ENCODE results near the gene RAD51D. TPM values are rescaled to one million over a fixed set of nuclear protein-coding genes. Genes with fewer than 3 reads are reported as not detected.

RAD51D gene
- polyA plus RNA-seq, 1 donor (not counting 4 experiments of a cell fraction or from before 2014, with no cell fraction given) = 4.9 TPM

GRCh38 chr17:35052241-35052610, 67.4 kb downstream of the RAD51D start:
- H3K79me2 ChIP-seq (ENCODE audit: control insufficient read depth, insufficient read depth, low read length) = peaks cover 16% of the 10 kb centered on the region
- DNase-seq (ENCODE audit: low read depth, low spot score) (no peak), FAIRE-seq (no peak)
- dilution Hi-C loops (cut with MboI; ENCODE audit: extremely low pct_ligation_motif_present, low sequenced_read_pairs) = no loop called here
- TF ChIP-seq EZH2 (IDR thresholded peaks at IDR 0.05; ENCODE audit: low read length) (no peak), CTCF (optimal IDR thresholded peaks at IDR 0.05 in 1 of 3, IDR thresholded peaks at IDR 0.05 in 1 of 3, conservative IDR thresholded peaks at IDR 0.05 in 1 of 3; ENCODE audit: extremely low read depth in 1 of 3, insufficient read depth in 2 of 3, low read length in 3 of 3) (no peak)
- no peaks in the 10 kb centered on the region for H3K27me3 ChIP-seq (ENCODE audit: control insufficient read depth, extremely low read depth, insufficient read depth, low read length)
- peaks cover 0 to 2% of the 10 kb centered on the region in 2 experiments for H3K36me3 ChIP-seq (ENCODE audit: control insufficient read depth in 2 of 2, extremely low read depth in 1 of 2, insufficient read depth in 2 of 2, low read length in 2 of 2)
- H3K27ac ChIP-seq (ENCODE audit: control insufficient read depth, insufficient read depth, low read length) = no peak overlapping the region
- no peaks in the 10 kb centered on the region for H4K20me1 ChIP-seq (ENCODE audit: control insufficient read depth, extremely low read depth, insufficient read depth, low read length)
- H3K9me1 ChIP-seq (ENCODE audit: control insufficient read depth, extremely low read depth, insufficient read depth, low read length) = no peaks in the 10 kb centered on the region
- no peak overlapping the region for H3K4me3 ChIP-seq (ENCODE audit: control insufficient read depth in 2 of 3, extremely low read depth in 1 of 3, insufficient read depth in 2 of 3, low read depth in 1 of 3, low read length in 3 of 3)
- no peak overlapping the region for H3K9ac ChIP-seq (ENCODE audit: control insufficient read depth, extremely low read depth, insufficient read depth, low read length)
- no peaks in the 10 kb centered on the region for H3K9me3 ChIP-seq (ENCODE audit: control insufficient read depth, low read depth, low read length)
- peaks cover 4% of the 10 kb centered on the region for H3K4me1 ChIP-seq (ENCODE audit: control insufficient read depth, extremely low read depth, insufficient read depth, low read length)
- no peak overlapping the region for H3K4me2 ChIP-seq (ENCODE audit: control insufficient read depth, extremely low read depth, insufficient read depth, low read depth, low read length)
- H2AFZ ChIP-seq (ENCODE audit: control insufficient read depth, low read length) = no peak overlapping the region

GRCh38 chr17:35051579-35052240, 68.0 kb downstream of the RAD51D start:
- no peaks in the 10 kb centered on the region for H3K9me3 ChIP-seq (ENCODE audit: control insufficient read depth, low read depth, low read length)
- FAIRE-seq (no peak), DNase-seq (ENCODE audit: low read depth, low spot score) (no peak)
- H3K27me3 ChIP-seq (ENCODE audit: control insufficient read depth, extremely low read depth, insufficient read depth, low read length) = no peaks in the 10 kb centered on the region
- peaks cover 0 to 2% of the 10 kb centered on the region in 2 experiments for H3K36me3 ChIP-seq (ENCODE audit: control insufficient read depth in 2 of 2, extremely low read depth in 1 of 2, insufficient read depth in 2 of 2, low read length in 2 of 2)
- TF ChIP-seq EZH2 (IDR thresholded peaks at IDR 0.05; ENCODE audit: low read length) (no peak), CTCF (optimal IDR thresholded peaks at IDR 0.05 in 1 of 3, IDR thresholded peaks at IDR 0.05 in 1 of 3, conservative IDR thresholded peaks at IDR 0.05 in 1 of 3; ENCODE audit: extremely low read depth in 1 of 3, insufficient read depth in 2 of 3, low read length in 3 of 3) (no peak)
- H3K9me1 ChIP-seq (ENCODE audit: control insufficient read depth, extremely low read depth, insufficient read depth, low read length) = no peaks in the 10 kb centered on the region
- no peak overlapping the region for H3K4me3 ChIP-seq (ENCODE audit: control insufficient read depth in 2 of 3, extremely low read depth in 1 of 3, insufficient read depth in 2 of 3, low read depth in 1 of 3, low read length in 3 of 3)
- no peak overlapping the region for H2AFZ ChIP-seq (ENCODE audit: control insufficient read depth, low read length)
- H3K4me2 ChIP-seq (ENCODE audit: control insufficient read depth, extremely low read depth, insufficient read depth, low read depth, low read length) = no peak overlapping the region
- no peak overlapping the region for H3K9ac ChIP-seq (ENCODE audit: control insufficient read depth, extremely low read depth, insufficient read depth, low read length)
- no peak overlapping the region for H3K27ac ChIP-seq (ENCODE audit: control insufficient read depth, insufficient read depth, low read length)
- no peaks in the 10 kb centered on the region for H4K20me1 ChIP-seq (ENCODE audit: control insufficient read depth, extremely low read depth, insufficient read depth, low read length)
- H3K79me2 ChIP-seq (ENCODE audit: control insufficient read depth, insufficient read depth, low read length) = peaks cover 14% of the 10 kb centered on the region
- dilution Hi-C loops (cut with MboI; ENCODE audit: extremely low pct_ligation_motif_present, low sequenced_read_pairs) = no loop called here
- H3K4me1 ChIP-seq (ENCODE audit: control insufficient read depth, extremely low read depth, insufficient read depth, low read length) = peaks cover 3% of the 10 kb centered on the region

All from keratinocyte (primary cell).